Measurements from ENCODE around the gene RAB3GAP2. TPM values are rescaled to one million over a fixed set of nuclear protein-coding genes. Genes with fewer than 3 reads are reported as not detected.

RAB3GAP2 gene
- total RNA-seq, 4 donors from 2014 or later, result 9.4 to 47.6 (median 33.5) TPM

- no peaks in the 10 kb centered on the region for H3K27me3 ChIP-seq
- H3K36me3 ChIP-seq, result no peaks in the 10 kb centered on the region
- H3K9me3 ChIP-seq, result no peaks in the 10 kb centered on the region
- no peak for TF ChIP-seq CTCF (IDR thresholded peaks at IDR 0.05)
- no peak for TF ChIP-seq POLR2A (IDR thresholded peaks at IDR 0.05)
- no peak for DNase-seq
- intact Hi-C loops (cut with DNase I; ENCODE audit: low total_unique reads), result no loop called here
- no peak overlapping the region for H3K4me3 ChIP-seq
- H3K27ac ChIP-seq, result no peak overlapping the region
- H3K4me1 ChIP-seq, result no peaks in the 10 kb centered on the region
Observed at GRCh38 chr1:220233927-220234326, 38.3 kb downstream of the RAB3GAP2 start.

GRCh38 chr1:220229771-220230170 lies 42.5 kb downstream of the RAB3GAP2 start:
- Histone ChIP-seq H3K4me3 (no peak overlapping the region), H3K36me3 (no peaks in the 10 kb centered on the region), H3K4me1 (peaks cover 0 to 4% of the 10 kb centered on the region in 2 donors), H3K9me3 (no peaks in the 10 kb centered on the region), H3K27ac (no peak overlapping the region), H3K27me3 (no peaks in the 10 kb centered on the region)
- intact Hi-C loops (cut with DNase I; ENCODE audit: low total_unique reads), result no loop called here
- no peak for DNase-seq
- TF ChIP-seq CTCF (IDR thresholded peaks at IDR 0.05), result no peak
- TF ChIP-seq POLR2A (IDR thresholded peaks at IDR 0.05), result no peak

GRCh38 chr1:220227393-220227792 lies 44.9 kb downstream of the RAB3GAP2 start:
- intact Hi-C loops (cut with DNase I; ENCODE audit: low total_unique reads), result no loop called here
- TF ChIP-seq POLR2A (IDR thresholded peaks at IDR 0.05) (no peak), CTCF (IDR thresholded peaks at IDR 0.05) (no peak)
- Histone ChIP-seq H3K4me3 (no peak overlapping the region), H3K36me3 (no peaks in the 10 kb centered on the region), H3K27ac (no peak overlapping the region), H3K27me3 (no peaks in the 10 kb centered on the region), H3K4me1 (peaks cover 0 to 4% of the 10 kb centered on the region in 2 donors), H3K9me3 (no peaks in the 10 kb centered on the region)
- no peak for DNase-seq

- no peak for TF ChIP-seq POLR2A (IDR thresholded peaks at IDR 0.05)
- no peak for TF ChIP-seq CTCF (IDR thresholded peaks at IDR 0.05)
- DNase-seq, result no peak
- H3K4me1 ChIP-seq, result peaks cover 0 to 4% of the 10 kb centered on the region in 2 donors
- no peak overlapping the region for H3K4me3 ChIP-seq
- H3K27ac ChIP-seq, result no peak overlapping the region
- H3K9me3 ChIP-seq, result no peaks in the 10 kb centered on the region
- H3K27me3 ChIP-seq, result no peaks in the 10 kb centered on the region
- intact Hi-C loops (cut with DNase I; ENCODE audit: low total_unique reads), result no loop called here
- no peaks in the 10 kb centered on the region for H3K36me3 ChIP-seq
Observed at GRCh38 chr1:220226752-220227151, 45.5 kb downstream of the RAB3GAP2 start.

GRCh38 chr1:220225957-220226356 lies 46.3 kb downstream of the RAB3GAP2 start:
- Histone ChIP-seq H3K27me3 (no peaks in the 10 kb centered on the region), H3K9me3 (no peaks in the 10 kb centered on the region), H3K4me3 (no peak overlapping the region), H3K27ac (no peak overlapping the region), H3K36me3 (no peaks in the 10 kb centered on the region), H3K4me1 (peaks cover 0 to 4% of the 10 kb centered on the region in 2 donors)
- TF ChIP-seq POLR2A (IDR thresholded peaks at IDR 0.05), result no peak
- TF ChIP-seq CTCF (IDR thresholded peaks at IDR 0.05), result no peak
- no peak for DNase-seq
- intact Hi-C loops (cut with DNase I; ENCODE audit: low total_unique reads), result no loop called here

All from uterus (tissue), 4 donors.